GM20431 (cell line): ENCODE data around the gene ZNF512.
"Not testable (repeated sequence)": the region's sequence is repeated elsewhere in the genome, so short reads cannot be mapped to it uniquely, and the experiment has no call there.

Experiments used
- in situ Hi-C: fragments of 300-500 bp; cut with MseI, MboI; formaldehyde crosslinking; loops from one replicate; pipeline ENCODE4 v1.15.0; 2020; ENCODE audit warnings: low sequenced_read_pairs; ENCODE audit not compliant: unreplicated experiment

Gene ZNF512

DNA sequence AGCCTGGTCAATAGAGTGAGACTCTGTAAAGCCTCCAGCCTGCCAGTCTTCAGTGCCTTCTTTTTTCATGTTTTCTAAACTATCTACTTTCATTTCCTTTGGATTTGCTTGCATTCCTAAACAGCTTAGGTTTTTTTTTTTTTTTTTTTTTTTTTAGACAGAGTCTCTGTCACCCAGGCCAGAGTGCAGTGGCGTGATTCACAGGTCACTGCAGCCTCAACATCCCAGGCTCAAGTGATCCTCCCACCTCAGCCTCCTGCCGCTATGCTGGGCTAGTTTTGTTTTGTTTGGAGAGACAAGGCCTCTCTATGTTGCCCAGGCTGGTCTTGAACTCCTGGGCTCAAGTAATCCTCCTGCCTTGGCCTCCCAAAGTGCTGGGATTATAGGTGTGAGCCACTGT, 47.4 kb downstream of the ZNF512 start:
- in situ Hi-C loops, result not testable (repeated sequence)

DNA sequence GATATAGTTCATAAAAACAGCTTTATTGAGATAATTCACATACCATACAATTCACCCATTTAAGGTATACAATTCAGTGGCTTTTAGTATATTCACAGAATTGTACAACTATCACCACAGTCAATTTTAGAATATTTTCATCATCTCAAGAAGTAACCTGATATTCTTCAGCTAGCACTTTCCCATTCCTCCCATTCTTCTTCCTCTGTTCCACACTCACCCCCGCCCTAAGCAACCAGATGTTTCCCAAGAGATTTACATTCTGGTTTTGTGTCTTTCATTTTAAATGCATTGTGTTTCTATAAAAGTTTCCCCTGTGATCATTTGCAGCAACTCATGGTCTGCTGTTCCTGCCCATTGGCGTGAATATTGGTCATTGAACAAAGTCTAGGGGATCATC, 51.4 kb downstream of the ZNF512 start:
- in situ Hi-C loops, result no loop called here

DNA sequence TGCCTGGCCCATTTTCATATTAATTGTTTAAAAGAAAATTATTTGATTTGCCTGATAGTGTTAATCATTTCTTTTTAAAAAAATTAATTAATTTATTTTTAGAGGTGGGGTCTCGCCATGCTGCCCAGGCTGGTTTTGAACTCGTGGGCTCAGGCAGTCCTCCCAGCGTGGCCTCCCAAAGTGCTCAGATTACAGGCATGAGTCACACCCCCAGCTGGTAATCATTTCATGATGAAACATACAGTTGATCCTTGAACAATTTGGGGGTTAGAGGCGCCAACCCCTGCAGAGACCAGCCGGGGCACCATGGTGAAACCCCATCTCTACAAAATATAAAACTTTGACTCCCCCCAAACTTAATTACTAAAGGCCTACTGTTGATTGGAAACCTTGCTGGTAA, 53.9 kb downstream of the ZNF512 start:
- in situ Hi-C loops, result no loop called here

DNA sequence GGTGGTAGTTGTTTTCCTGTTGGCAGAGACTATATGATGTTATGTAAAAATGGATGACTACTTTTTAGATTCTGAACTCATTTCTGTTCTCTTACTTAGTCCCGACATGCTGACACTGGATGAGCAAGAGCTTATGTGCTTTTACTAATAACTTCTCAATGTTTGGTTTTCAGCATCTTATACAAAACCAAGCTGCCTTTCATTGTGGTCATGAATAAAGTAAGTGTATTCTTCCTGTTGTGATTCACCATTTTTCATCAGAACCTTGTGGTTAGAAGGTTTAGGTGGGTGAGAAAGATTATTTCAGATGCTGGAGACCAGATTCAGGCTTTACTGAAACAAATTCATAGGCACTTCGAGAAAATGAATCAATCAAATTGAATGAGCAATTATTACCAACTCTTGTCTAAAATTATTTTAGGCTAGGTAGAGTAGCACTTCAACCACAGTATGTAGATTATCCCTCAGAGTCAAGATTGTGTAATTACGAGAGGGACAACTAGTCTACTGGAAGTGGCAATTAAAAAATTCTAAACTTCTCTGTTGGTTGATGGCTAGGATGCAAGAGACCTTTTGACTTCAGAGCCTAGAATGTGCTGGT, 55.3 kb downstream of the ZNF512 start:
- in situ Hi-C loops, result no loop called here

DNA sequence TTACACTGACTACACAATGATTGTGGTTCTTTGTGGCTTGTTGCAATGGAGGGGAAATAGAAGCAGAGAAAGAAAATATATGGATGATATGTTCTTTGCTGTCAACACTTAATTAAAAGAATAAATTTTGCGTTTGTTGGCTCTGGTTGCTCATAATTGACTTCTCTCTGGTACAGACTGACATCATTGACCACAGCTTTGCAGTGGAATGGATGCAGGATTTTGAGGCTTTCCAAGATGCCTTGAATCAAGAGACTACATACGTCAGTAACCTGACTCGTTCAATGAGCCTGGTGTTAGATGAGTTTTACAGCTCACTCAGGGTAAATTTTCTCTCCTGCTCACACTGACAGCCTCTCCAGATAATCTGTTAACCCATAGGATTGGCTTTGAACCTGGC, 55.9 kb downstream of the ZNF512 start:
- in situ Hi-C loops, result no loop called here

DNA sequence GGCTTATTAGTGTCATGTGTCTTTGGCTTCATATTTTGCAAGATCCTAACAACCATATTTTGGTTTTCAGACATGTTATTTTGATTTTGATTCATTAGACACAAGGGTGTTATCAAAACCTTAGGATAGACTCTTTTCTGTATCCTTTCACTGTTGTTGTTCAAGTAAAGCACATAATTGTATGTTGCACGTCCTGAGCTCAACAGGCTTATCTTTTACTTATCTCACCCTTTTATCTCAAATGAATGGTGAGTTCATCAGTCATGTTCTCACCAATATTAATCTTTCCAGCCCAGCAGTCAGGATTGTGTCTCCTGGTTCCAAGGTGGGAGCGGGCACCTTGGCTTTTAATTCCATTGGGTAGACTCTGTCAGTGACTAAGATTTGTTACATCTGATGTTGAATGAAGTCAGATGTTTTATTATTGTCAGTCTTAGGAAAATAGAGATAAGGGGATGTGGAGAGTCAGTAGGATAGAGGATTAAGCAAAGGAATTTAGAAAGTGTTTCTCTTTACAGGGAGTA, 57.9 kb downstream of the ZNF512 start:
- in situ Hi-C loops, result no loop called here

DNA sequence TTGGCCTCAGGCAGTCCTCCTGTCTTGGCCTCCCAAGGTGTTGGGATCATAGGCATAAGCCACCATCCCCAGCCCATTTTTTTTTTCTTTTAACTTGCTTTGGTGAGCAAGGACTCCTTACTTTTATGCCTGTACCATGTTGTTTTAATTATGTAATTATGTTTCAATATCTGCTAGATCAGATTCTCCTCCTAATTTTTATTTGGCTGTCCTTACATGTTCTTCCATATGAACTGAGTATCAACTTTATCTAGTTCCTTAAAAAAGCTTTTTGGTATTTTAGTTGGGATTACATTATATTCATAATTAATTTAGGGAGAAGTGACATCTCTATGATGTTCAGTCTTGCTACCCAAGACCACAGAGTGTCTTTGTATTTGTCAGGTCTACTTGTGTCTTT, 62.4 kb downstream of the ZNF512 start:
- in situ Hi-C loops, result no loop called here

DNA sequence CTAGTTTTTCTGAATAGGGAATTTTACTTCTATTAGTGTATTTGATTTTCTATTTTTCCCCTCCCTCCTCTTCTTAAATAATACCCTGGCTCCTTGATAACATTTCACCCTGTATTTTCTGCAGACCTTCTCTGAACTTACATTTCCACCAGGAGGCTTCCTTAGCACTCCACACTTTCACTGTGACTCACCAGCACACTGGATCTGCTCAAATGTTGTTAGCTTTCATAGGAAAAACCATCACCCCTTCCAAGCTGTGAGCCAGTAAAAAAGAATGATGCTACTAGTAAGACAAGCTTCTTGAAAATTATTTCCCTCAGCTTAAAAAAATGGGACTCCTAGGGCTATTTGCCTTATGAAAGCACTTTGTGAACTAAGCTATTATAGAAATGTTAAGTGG, 64.4 kb downstream of the ZNF512 start:
- in situ Hi-C loops, result no loop called here

DNA sequence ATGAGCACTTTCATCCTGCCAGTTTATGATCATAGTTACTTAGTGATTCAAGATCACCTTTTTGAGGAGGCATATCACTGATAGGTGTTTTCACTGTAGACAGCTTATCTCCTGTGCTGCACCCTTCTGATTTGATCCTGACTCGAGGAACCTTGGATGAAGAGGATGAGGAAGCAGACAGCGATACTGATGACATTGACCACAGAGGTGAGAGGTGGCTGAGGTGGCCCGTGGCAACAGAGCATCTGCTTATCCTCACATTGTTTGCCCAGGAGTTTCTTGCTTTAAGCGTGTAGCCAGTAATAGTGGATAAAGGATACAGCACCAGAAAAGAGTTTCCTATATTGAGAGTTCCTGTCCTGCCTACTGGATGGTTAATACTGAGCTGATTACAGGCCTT, 64.9 kb downstream of the ZNF512 start:
- in situ Hi-C loops, result no loop called here

DNA sequence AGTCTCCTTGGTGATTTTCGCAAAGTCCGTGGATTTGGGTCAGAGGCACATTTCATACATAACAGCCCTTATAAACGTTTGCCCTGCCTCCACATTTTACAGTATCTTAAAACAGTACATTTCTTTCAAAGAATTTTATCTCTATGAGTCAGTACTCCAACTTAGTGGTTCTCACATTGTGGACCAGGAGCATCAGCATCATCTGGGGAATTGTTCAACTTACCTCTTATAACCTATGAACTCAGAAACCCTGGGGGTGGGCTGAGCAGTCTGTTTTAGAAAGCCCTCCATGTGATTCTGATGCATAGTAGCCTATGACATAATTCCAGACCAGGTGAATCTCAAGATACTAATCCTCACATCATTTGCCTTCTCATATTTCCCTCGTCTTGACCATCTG, 68.2 kb downstream of the ZNF512 start:
- in situ Hi-C loops, result no loop called here

DNA sequence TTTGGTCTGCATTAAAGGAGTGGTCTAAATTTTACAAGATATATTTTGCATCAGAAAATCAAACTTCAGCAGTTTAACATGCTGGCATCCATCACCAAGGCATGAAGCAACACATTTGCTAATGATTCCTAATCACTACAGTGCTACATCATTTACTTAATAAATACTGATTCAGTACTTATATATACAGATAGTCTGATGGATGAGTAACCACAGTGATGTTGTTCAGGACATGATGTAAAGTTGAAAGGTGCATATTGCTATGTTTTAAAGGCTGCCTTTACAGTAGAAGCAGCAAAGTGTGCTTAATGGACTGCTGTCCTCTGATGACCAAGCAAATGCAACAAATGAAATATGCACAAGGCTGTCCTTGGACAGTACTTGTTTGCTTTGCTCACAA, 69.5 kb downstream of the ZNF512 start:
- in situ Hi-C loops, result no loop called here

DNA sequence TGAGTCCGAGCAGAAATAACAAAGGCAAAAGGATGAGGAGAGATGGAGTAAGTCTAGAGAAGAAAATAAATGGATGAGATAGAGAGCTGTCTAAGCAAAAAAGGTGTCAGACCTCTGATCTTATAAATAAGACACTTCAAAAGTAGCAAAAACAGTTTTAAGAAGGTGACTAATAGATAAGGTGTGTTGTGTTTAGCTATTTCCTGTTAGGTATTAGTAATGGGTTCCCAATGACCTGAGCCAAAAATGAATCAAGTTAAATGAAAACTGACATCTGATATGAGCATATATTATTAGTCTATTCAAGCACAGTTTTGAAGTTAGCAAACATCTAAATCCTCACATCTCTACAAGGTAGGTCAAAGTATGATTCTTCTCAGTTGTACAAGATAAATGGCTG, 69.9 kb downstream of the ZNF512 start:
- in situ Hi-C loops, result no loop called here

DNA sequence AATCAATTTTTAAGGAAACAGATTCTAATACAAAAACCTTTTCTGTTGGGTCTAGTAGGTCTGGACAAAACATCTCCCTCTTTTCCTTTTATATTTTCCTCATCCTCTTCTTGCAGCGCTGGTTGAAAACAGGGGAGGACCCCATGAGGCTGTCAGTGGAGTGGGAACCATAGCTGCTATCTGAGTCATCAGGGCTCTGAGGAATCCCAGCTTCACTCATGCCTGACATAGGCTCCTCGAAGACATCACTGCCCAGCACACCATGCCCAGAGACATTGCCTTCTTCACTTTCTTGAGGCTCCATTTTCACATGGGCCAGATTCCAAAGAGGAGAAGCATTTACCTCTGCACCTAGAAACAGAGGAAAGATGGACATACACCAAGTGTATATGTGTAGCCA, 70.6 kb downstream of the ZNF512 start:
- in situ Hi-C loops, result no loop called here

DNA sequence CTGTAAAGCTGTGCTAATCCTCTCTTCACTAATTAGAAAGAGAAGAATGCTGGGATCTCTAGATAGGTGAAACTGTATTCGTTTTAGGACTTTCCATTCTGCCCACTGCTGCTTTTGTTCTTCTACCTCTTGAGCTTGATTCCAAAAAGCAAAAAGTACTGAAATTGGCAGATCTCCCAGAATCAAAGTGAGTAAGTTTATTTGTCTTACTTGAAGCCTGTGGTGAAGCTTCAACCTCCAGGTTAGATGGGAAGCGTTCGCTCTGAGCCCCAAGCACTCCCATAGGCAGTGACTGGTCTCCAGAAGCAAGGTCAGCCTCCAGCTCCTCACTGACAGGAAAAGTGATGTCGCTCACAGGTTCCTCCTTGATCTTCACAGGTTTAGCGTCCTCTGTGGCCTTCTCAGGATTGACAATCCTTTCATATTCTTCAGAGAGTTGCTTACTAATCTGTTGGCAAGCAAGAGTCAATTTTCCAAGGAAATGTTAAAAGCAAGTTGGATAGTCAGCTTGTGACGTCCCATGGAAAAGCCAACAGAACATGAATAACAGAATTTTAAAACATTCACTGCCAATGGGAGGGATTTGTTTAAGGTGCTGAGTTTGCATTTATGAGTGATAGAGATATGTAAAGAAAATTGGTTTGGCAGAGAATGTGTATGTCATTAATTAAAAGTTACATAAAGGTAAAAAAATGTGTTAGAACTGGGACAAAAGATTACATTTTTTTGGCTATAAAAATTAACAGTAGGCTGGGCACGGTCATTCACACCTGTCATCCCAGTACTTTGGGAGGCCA, 72.5 kb downstream of the ZNF512 start:
- in situ Hi-C loops, result no loop called here

DNA sequence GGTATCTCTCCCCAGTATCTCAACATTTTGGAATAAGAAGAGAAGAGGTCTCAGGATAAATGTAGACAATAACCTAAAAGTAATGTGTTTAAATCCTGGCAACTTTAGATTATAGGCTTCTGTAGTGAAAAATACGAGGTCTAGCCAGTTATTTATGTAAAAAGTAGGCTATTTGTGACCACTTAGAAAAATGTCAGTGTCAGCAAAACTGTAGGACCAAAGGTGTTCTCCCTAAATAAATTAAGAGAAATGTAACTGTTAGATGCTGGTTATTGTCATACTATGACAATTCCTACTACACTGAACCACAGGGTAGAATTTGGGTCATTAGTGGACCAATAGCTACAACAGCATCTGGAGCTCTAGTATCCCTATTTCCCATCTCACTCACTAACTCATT, 78.5 kb downstream of the ZNF512 start:
- in situ Hi-C loops, result no loop called here

DNA sequence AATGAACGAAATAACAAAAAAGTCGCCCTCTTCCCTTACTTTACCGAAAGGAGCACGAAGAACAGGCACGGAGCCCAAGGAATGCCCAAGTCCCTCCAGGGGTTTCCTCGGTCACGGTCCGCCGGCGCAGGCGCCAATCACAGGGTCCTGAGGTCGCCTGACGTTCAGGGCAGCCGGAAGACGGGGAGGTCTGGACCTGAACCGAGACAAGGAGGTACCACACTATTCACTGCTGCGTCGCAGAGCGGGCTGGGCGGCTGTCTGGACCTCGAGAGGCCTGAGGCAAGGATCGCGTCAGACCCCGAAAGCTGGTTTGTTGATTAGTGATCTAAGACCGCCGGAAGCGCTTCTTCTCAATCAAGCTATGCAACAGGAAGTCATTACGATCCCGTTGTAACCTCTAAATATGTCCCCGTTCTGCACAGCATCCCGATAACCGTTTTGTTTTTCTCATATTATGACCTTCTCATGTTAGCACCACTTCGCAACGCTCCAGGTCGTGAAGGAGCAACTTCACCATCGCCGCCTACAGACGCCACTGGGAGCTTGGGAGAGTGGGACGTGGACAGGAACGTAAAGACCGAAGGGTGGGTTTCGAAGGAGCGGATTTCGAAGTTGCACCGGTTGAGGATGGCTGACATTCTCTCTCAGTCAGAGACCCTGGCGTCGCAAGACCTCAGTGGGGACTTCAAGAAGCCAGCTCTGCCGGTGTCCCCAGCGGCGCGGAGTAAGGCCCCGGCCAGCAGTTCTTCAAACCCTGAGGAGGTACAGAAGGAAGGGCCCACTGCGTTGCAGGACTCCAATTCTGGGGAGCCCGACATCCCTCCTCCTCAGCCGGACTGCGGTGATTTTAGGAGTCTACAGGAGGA, 80.7 kb downstream of the ZNF512 start, which contains the start of the genes SLC4A1AP and SUPT7L:
Gene SLC4A1AP (plus strand): TSS at position 605 of the 869 bp plus-strand sequence. CDS start 26 bp downstream, at position 631.
Gene SUPT7L (minus strand): TSS at position 330 of the 869 bp plus-strand sequence. CDS start 1,422 bp downstream, outside the sequence.
- in situ Hi-C loops, result no loop called here

DNA sequence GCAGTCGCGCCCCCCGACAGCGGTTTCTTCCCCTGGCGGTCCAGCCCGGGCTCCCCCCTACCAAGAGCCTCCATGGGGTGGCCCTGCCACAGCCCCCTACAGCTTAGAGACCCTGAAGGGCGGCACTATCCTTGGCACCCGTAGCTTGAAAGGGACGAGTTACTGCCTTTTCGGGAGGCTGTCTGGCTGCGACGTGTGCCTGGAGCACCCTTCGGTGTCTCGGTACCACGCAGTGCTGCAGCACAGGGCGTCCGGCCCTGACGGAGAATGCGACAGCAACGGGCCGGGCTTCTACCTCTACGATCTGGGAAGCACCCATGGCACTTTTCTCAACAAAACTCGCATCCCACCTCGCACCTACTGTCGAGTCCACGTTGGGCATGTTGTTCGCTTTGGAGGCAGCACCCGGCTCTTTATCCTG, 81.3 kb downstream of the ZNF512 start:
- in situ Hi-C loops, result no loop called here

DNA sequence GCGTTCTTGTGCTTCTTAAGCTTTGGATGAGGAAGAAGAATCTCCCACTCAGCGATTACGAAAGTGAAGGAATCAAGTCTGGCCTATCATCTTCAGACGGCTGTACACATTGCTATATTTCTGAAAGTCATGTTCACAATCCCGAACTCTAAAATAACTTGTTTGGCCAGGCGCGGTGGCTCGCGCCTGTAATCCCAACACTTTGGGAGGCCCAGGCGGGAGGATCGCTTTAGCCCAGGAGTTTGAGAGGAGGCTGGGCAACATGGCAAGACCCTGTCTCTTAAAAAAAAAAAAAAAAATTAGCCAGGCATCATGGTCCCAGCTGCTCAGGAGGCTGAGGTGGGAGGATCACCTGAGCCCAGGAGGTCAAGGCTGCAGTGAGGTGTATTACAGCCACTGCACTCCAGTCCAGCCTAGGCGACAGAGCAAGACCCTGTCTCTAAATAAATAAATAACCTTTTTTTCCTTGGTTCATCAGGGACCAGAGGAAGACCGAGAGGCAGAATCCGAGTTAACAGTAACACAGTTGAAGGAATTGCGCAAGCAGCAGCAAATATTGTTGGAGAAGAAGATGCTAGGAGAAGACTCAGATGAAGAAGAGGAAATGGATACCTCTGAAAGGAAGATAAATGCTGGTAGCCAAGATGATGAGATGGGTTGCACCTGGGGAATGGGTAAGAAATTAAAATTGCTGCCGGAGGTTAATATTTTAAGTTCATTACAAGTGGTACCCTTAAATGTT, 82.0 kb downstream of the ZNF512 start:
- in situ Hi-C loops, result no loop called here

DNA sequence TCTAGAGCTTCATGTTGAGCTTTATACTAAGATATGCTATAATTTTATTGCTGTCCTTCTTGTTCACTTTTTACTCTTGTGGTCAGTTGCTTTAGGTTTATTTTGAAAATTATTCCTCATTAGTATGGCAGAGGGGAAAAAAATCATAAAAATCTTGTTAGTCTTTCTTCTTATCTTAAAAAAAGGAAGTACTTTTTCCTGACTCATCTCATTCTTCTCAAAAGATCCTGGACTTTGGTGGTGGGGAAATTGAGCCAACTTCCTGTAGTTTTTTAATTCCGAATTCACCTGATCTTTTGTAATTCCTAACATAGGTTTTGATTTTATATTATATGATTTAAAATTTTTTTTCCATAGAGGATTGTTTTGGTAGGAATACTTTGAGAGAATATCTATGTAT, 84.6 kb downstream of the ZNF512 start:
- in situ Hi-C loops, result no loop called here

DNA sequence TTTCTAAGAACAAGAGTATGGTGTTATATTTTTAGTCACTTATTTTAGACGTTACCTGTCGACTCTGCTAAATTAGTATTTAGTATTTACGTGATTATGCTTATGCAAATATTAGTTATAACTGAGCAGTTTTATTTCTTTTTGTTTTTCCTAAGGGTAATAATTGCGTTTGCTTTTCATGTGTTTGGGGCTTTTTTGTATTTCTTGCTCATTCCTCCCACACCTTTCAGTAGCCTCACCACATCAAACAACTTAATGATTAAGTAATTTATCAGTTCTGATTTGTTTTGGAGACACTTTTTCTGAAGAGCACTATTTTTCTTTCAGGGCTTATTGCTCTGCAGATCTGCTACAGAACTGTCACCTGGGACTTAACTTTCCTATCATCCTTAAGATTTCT, 88.4 kb downstream of the ZNF512 start:
- in situ Hi-C loops, result no loop called here
